ENCODE data around the gene ZER1. TPM values are rescaled to one million over a fixed set of nuclear protein-coding genes. Genes with fewer than 3 reads are reported as not detected.

ZER1 gene
- total and polyA plus RNA-seq, 2 of the 8 experiments (the other 6 are each of a cell fraction or from before 2014, with no cell fraction given), result 20.5 to 26.6 TPM

DNA sequence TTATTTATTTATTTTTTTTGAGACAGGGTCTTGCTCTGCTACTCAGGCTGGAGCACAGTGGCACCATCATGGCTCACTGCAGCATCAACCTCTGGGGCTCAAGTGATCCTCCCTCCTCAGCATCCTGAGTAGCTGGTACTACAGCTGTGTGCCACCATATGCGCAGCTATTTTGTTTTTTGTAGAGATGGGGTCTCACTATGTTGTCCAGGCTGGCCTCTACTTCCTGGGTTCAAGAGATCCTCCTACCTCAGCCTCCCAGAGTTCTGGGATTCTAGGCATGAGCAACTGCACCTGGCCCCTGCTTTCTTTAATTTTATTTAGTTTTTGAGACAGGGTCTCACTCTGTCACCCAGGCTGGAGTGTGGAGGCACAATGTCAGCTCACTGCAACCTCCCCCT, 28.3 kb downstream of the ZER1 start (continued):
- TF ChIP-seq, protein P1, sequence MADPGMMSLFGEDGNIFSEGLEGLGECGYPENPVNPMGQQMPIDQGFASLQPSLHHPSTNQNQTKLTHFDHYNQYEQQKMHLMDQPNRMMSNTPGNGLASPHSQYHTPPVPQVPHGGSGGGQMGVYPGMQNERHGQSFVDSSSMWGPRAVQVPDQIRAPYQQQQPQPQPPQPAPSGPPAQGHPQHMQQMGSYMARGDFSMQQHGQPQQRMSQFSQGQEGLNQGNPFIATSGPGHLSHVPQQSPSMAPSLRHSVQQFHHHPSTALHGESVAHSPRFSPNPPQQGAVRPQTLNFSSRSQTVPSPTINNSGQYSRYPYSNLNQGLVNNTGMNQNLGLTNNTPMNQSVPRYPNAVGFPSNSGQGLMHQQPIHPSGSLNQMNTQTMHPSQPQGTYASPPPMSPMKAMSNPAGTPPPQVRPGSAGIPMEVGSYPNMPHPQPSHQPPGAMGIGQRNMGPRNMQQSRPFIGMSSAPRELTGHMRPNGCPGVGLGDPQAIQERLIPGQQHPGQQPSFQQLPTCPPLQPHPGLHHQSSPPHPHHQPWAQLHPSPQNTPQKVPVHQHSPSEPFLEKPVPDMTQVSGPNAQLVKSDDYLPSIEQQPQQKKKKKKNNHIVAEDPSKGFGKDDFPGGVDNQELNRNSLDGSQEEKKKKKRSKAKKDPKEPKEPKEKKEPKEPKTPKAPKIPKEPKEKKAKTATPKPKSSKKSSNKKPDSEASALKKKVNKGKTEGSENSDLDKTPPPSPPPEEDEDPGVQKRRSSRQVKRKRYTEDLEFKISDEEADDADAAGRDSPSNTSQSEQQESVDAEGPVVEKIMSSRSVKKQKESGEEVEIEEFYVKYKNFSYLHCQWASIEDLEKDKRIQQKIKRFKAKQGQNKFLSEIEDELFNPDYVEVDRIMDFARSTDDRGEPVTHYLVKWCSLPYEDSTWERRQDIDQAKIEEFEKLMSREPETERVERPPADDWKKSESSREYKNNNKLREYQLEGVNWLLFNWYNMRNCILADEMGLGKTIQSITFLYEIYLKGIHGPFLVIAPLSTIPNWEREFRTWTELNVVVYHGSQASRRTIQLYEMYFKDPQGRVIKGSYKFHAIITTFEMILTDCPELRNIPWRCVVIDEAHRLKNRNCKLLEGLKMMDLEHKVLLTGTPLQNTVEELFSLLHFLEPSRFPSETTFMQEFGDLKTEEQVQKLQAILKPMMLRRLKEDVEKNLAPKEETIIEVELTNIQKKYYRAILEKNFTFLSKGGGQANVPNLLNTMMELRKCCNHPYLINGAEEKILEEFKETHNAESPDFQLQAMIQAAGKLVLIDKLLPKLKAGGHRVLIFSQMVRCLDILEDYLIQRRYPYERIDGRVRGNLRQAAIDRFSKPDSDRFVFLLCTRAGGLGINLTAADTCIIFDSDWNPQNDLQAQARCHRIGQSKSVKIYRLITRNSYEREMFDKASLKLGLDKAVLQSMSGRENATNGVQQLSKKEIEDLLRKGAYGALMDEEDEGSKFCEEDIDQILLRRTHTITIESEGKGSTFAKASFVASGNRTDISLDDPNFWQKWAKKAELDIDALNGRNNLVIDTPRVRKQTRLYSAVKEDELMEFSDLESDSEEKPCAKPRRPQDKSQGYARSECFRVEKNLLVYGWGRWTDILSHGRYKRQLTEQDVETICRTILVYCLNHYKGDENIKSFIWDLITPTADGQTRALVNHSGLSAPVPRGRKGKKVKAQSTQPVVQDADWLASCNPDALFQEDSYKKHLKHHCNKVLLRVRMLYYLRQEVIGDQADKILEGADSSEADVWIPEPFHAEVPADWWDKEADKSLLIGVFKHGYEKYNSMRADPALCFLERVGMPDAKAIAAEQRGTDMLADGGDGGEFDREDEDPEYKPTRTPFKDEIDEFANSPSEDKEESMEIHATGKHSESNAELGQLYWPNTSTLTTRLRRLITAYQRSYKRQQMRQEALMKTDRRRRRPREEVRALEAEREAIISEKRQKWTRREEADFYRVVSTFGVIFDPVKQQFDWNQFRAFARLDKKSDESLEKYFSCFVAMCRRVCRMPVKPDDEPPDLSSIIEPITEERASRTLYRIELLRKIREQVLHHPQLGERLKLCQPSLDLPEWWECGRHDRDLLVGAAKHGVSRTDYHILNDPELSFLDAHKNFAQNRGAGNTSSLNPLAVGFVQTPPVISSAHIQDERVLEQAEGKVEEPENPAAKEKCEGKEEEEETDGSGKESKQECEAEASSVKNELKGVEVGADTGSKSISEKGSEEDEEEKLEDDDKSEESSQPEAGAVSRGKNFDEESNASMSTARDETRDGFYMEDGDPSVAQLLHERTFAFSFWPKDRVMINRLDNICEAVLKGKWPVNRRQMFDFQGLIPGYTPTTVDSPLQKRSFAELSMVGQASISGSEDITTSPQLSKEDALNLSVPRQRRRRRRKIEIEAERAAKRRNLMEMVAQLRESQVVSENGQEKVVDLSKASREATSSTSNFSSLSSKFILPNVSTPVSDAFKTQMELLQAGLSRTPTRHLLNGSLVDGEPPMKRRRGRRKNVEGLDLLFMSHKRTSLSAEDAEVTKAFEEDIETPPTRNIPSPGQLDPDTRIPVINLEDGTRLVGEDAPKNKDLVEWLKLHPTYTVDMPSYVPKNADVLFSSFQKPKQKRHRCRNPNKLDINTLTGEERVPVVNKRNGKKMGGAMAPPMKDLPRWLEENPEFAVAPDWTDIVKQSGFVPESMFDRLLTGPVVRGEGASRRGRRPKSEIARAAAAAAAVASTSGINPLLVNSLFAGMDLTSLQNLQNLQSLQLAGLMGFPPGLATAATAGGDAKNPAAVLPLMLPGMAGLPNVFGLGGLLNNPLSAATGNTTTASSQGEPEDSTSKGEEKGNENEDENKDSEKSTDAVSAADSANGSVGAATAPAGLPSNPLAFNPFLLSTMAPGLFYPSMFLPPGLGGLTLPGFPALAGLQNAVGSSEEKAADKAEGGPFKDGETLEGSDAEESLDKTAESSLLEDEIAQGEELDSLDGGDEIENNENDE (IDR thresholded peaks at IDR 0.05; ENCODE audit: insufficient replicate concordance, low read length), result no peak
- no peak for TF ChIP-seq CEBPB (IDR thresholded peaks at IDR 0.05; ENCODE audit: low read depth, low read length)
- no peak for TF ChIP-seq SUZ12 (IDR thresholded peaks at IDR 0.05; ENCODE audit: low read length)
- no peak for TF ChIP-seq TEAD4 (IDR thresholded peaks at IDR 0.05; ENCODE audit: low read depth, low read length)
- TF ChIP-seq TCF12 (IDR thresholded peaks at IDR 0.05; ENCODE audit: low read depth, low read length), result no peak
- TF ChIP-seq RXRA (IDR thresholded peaks at IDR 0.05; ENCODE audit: insufficient read depth, low read depth, low read length), result no peak
- no peak for TF ChIP-seq JUND (IDR thresholded peaks at IDR 0.05; ENCODE audit: low read length)
